ELF-1 (cell line): ENCODE data around the gene HLA-DQB1.
"Not testable (repeated sequence)": the region's sequence is repeated elsewhere in the genome, so short reads cannot be mapped to it uniquely, and the experiment has no call there.

Experiments
- DNase-seq: peaks from one replicate; pipeline ENCODE4 v3.0.0-alpha.2; 2016; ENCODE audit warnings: low read depth, low spot score

HLA-DQB1 gene

DNA sequence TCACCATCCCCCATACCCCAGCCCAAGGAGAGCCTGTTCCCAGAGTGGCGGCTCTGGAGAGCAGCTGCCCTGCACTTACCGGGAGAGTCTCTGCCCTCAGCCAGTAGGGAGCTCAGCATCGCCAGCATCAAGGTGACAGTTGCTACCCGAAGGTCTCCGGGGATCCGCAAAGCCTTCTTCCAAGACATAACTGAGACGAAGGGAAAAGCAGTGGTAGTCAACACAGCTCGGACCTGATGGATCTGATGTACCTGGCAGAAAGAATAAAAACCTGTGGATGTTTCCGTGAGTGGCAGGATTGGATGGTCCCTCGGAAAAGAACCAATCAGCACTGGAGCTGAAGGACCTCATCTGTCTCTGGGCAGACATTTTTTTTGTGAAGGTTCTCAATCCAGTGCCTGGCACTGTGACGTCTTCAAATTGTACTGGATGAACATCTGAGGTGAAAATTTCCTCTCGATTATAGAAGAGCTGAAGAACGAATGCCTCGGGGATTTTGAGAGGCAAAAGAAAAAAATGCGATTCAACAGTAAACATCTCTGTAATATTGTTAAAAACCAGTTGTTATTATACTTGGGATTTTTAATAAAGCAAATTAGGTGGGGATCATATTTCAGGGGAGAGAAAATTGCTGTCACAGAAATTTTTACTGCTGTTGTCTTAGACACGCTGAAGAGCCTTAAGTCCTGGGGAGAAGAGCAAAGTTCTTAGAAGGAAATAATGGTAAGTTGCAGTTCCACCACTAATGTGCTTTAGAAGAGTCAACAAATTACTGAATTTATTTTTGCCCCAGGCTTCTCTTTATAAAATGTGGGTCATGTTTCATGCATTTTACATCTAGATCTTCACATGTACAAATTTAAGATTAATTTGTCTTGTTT lies at the start of gene HLA-DQB1:
HLA-DQB1 (minus strand) TSS at position 238 of the 881 bp plus-strand sequence; CDS start at position 188, 50 bp downstream.
- peak; percentile 41 for DNase-seq

DNA sequence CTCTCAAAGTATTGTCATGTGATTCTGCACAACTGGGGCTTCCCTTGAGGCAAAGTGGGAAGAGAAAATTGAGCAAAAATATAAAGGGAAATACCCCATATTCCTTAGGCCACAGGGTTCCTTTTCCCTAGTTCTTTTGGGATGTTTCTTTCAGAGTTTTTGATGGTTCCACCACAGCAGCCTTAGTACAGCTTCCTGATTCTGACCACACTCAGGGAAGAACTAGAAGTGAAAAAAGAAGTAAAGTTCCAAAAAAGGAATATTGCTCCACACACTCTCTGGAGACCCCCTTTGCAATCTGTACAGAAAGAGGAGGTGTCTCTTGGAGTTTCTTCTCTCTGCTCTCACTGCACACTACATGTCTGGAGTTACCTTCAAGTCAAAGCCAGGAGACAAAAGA lies 46.8 kb upstream of the HLA-DQB1 start:
- no peak for DNase-seq

- DNase-seq: no peak
Measured at GRCh38 chr6:32709625-32710024, 43.2 kb upstream of the HLA-DQB1 start.

GRCh38 chr6:32705164-32705563 lies 38.7 kb upstream of the HLA-DQB1 start:
- not testable (repeated sequence) for DNase-seq

DNA sequence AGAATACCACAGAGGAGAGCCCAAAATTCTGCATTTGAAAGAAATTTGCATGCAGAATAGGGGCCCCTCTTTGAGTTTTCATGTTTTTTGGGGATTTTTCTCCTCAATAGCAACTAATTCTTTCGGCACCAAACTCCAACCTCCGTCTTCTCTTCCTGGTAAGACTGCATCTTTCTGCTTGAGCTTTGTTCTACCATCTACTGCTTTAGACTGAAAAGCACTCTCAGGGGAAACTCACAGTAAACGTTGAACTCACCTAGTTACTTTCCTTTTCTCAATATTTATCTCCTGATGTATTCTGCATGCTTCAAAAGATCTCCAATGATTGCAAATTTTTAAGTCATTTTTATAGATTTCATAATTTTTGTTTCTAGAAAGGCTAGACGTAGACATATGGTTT lies 36.9 kb upstream of the HLA-DQB1 start:
- DNase-seq: no peak

GRCh38 chr6:32700391-32701040 lies 34.1 kb upstream of the HLA-DQB1 start:
- peak; percentile 69 for DNase-seq

- no peak for DNase-seq
Measured at GRCh38 chr6:32697031-32697430, 30.6 kb upstream of the HLA-DQB1 start.

DNA sequence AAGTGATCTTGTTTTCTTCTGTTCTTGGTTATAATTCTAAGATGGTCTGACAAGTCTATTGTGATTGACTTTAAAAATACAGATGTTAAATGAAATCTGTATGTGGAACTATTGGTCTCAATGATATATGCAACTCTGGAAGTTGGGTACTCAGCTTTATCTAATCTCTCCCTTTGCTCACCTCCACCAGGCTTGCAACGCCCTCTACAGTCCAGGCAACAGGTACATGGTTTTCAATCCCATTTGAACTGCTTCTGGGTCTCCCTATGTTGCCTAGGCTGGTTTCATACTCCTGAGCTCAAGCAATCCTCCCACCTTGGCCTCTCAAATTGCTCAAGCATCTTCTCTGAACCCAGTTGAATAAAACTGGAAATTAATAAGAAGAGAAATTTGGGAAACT lies 25.6 kb upstream of the HLA-DQB1 start:
- DNase-seq: peak; percentile 40

DNA sequence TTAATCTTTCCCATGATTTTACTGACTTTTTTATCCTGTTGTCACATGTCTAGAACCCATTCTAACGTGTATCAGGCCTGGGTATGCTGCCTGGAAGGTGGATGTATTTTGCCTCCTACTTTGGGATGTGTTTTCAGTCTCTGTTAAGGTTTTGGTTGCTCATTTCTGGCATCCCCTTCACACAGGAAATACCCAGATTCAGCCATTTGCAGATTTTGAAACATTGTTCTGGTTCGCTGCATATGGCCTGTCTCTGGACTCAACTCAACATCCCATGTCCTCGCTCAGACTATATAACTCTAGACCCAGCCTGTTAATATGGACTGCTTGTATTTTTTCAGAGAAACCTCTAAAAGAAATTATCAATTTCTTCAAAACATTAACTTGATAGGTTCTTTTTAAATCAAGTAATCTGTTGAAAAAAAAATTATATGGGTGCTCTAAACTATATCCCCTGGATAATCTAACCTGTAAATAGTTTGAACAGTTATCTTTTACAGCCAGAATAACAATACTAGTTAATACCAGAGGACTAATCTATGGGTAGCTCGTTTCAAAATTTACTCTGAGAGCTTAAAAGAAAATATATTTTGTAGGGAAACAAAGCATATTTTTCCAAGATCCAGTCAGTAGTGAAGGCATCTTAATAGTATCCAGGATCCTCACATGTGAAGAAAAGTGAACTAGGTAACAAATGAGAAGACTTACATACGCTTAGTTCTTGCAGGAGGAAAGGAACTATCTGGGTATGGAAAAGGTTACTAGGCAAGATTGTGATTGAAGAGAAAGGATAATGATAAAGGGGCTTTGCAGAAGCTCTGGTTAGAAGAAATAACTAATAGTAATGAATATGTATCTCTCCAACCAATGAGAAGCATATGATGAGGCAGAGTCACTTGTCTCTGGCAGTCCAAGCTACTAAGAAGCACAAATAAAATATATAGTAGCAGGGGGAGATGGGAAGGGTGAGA lies 23.4 kb upstream of the HLA-DQB1 start:
- no peak for DNase-seq

DNA sequence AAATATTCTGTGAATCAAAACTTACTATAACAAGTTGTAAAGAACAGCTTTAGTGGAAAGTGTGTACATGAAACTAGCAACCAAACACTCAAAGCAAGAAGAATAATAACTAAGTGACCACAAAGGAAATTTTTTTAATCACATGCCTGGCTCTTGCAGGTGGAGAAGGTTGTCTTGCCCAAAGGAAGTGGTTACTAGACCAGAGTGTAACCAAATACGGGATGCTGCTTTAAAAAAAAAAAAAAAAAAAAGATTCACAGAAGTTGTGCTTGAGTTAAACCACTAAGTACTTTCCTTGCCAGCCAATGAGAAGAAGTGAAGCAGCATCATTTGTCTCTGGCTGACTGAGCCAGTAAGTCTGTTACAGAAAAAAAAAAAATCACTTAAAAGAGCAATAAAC lies 19.1 kb upstream of the HLA-DQB1 start:
- DNase-seq: no peak

DNA sequence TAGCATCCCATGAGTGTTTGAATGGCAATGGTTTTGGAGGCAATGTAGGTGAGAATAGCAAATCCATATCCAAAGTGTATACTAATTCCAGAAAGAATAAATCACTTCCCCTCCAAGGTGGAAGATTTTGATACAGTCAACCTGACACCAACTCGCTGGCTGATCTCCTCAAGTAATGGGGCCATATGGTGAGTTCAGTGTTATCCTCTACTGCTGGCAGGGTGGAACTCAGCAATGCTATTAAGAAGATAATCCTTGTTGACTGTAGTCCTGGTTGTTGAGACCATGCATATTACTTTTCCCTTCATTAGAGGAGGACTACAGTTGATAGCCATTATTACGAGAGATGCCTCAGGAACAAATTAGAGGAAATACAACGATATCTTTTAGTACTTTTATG lies 17.8 kb upstream of the HLA-DQB1 start:
- DNase-seq: no peak

DNA sequence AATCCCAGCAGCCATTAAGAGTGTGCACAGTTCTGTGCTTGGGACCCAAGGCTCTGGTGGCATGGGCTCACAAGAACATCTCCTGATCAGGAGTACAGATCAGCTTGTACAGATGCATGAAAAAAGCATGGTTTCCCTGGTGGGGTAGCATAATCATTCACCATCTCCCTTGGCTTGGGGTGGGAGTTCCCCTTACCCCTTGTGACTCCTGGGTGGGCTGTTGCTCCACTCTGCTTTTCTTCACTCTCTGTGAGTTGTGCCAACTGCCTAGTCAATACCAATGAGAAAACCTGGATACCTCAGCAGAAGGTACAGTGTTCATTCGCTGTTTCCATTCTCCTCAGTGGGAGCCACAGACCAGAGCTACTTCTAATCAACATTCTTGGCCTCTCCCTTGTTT lies 13.6 kb upstream of the HLA-DQB1 start:
- no peak for DNase-seq

GRCh38 chr6:32679492-32679891 lies 13.0 kb upstream of the HLA-DQB1 start:
- DNase-seq: no peak

DNA sequence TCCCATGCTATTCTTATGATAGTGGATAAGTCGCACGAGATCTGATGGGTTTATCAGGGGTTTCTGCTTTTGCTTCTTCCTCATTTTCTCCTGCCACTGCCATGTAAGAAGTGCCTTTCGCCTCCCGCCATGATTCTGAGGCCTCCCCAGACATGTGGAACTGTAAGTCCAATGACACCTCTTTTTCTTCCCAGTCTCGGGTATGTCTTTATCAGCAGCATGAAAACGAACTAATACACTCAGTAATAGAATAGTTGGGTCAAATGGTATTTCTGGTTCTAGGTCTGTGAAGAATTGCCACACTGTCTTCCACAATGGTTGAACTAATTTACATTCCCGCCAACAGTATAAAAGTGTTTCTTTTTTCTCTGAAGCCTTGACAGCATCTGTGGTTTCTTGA lies 7.7 kb upstream of the HLA-DQB1 start:
- DNase-seq: not testable (repeated sequence)

DNA sequence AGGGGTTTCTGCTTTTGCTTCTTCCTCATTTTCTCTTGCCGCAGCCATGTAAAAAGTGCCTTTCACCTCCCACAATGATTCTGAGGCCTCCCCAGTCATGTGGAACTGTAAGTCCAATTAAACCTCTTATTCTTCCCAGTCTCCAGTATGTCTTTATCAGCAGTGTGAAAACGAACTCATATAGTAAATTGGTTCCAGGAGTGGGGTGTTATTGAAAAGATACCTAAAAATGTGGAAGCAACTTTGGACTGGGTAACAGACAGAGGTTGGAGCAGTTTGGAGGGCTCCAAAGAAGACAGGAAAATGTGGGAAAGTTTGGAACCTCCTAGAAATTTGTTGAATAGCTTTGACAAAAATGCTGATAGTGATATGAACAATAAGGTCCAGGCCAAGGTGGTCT lies 5.5 kb upstream of the HLA-DQB1 start:
- not testable (repeated sequence) for DNase-seq

DNA sequence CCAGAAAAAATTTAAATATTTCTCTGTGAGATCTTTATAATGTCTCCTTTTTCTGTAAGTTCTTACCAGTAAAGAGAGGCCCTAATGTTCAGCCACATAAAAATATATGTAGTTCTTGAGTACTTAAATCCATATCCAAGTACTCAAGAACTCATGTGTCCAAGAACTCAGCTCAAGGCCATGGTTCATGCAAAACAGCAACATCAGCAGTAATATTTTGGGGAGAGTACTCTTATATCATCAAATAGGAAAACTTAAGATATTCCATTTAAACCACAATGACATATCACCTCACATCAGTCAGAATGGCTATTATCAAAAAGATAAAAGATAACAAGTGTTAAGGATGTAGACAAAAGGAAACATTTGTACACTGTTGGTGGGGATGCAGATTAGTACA lies 3.4 kb upstream of the HLA-DQB1 start:
- DNase-seq: no peak

GRCh38 chr6:32669240-32669639 lies 2.8 kb upstream of the HLA-DQB1 start:
- no peak for DNase-seq

DNA sequence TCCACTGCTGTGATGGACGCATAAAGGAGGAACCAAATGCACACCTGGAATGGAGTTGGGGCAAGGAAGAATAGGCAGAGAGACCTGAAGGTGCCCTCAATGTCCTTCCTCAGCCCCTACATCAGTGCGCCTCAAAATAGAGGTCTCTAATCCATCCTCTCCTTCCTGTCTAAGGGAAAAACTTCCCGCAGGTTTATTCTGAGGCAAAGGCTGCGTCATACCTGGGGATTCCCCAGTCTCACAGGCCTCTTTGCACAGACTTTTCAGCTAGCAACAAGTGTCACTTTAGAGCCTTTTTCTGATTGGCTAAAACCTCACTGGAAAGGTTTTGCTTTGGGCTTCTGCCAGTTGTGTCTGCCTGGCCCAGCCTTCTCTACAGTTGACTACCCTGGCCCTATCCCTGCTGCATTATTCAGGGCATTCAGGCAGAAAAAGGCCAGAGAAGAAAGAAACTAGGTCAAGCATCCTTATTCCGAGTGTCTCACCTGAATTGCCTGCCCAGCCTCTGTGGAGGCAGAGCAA lies 1.8 kb upstream of the HLA-DQB1 start:
- peak; percentile 31 for DNase-seq

GRCh38 chr6:32665661-32666060 lies 796 bp downstream of the HLA-DQB1 start:
- no peak for DNase-seq

- DNase-seq: peak; percentile 25
Measured at GRCh38 chr6:32664827-32665362, 1.6 kb downstream of the HLA-DQB1 start.

DNA sequence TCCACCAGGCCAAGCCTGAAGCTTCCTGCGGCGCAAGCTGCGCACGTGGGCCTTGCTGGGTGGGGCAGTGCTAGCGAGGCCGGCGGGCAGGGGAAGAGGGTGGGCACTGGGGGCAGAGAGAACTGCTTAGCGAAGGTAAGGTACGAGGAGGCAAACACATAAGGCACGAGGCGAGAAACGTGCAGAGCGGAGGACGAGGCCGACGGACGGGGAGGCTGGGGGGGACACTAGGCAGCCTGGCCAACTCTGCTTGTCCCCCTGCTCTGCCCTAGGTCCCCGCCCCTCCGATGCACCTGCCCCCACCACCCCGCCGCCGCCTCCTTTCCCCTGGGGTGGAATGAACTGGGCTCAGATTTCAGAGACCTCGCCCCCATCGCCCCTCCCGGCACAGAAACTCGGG lies 2.1 kb downstream of the HLA-DQB1 start:
- DNase-seq: no peak
